Vagina (tissue), 2 donors: Measurements from ENCODE around the gene SARS1.

Source experiments
- POLR2A ChIP-seq, 2 donors: fragments of 450-650 bp; IDR thresholded peaks; one replicate each; pipeline ENCODE4 v1.6.1; 2017; ENCODE audit warnings: antibody characterized with exemption in 2 of 2, mild to moderate bottlenecking in 2 of 2, moderate library complexity in 2 of 2
- POLR2AphosphoS5 ChIP-seq, 2 donors: sonication (generic); formaldehyde crosslinking; IDR thresholded peaks; one replicate each; pipeline ENCODE4 v1.9.0; 2017; ENCODE audit warnings: antibody characterized with exemption in 2 of 2, mild to moderate bottlenecking in 2 of 2, low read depth in 1 of 2; ENCODE audit not compliant: insufficient read depth in 1 of 2
- TF ChIP-seq, protein P1 (sequence below), 3 experiments: fragments of 450-650 bp in 2 of 3; fragments of 200-600 bp in 1 of 3; sonication (generic) in 1 of 3; IDR thresholded peaks; one replicate each; pipeline ENCODE4 v1.5.1; 2017 to 2019; ENCODE audit warnings: antibody characterized with exemption in 3 of 3, mild to moderate bottlenecking in 2 of 3, moderate library complexity in 2 of 3

DNA sequence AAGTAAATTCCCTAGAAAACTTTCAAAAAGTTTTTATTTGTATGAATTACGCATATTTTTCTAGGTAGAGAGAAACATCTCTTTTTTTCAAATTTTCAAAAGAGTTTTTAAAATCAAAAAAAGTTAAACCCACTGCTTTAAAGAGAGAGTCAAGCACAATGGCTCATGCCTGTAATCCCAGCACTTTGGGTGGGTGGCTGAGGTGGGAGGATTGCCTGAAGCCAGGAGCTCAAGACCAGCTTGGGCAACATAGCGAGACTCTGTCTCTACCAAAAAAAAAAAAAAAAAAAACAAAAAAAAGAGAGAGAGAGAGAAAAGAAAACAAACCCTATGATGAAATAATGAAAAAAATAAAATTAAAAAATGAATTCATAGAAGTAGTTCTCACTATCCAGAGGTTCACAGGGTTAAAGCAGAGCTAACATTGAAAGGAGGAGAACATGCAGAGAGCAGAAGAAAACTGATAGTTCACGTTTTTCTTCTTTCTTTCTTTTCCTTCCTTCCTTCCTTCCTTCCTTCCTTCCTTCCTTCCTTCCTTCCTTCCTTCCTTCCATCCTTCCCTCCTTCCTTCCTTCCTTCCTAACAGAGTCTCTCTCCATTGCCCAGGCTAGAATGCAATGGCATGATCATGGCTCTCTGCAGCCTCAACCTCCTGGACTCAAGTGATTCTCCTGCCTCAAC lies 30.5 kb upstream of the SARS1 start:
- TF ChIP-seq POLR2AphosphoS5 (IDR thresholded peaks at IDR 0.05; ENCODE audit: insufficient read depth in 1 of 2, low read depth in 1 of 2) (no peak), POLR2A (IDR thresholded peaks at IDR 0.05) (no peak)
- TF ChIP-seq, protein P1, sequence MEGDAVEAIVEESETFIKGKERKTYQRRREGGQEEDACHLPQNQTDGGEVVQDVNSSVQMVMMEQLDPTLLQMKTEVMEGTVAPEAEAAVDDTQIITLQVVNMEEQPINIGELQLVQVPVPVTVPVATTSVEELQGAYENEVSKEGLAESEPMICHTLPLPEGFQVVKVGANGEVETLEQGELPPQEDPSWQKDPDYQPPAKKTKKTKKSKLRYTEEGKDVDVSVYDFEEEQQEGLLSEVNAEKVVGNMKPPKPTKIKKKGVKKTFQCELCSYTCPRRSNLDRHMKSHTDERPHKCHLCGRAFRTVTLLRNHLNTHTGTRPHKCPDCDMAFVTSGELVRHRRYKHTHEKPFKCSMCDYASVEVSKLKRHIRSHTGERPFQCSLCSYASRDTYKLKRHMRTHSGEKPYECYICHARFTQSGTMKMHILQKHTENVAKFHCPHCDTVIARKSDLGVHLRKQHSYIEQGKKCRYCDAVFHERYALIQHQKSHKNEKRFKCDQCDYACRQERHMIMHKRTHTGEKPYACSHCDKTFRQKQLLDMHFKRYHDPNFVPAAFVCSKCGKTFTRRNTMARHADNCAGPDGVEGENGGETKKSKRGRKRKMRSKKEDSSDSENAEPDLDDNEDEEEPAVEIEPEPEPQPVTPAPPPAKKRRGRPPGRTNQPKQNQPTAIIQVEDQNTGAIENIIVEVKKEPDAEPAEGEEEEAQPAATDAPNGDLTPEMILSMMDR (IDR thresholded peaks at IDR 0.05): no peak
